ENCODE data around the gene SCFD2. TPM values are rescaled to one million over a fixed set of nuclear protein-coding genes. Genes with fewer than 3 reads are reported as not detected.

The SCFD2 gene
- total and polyA plus RNA-seq, 10 of the 15 experiments (the other 5 are each of a cell fraction or from before 2014, with no cell fraction given), result 4.8 to 37.6 (median 24.9) TPM

GRCh38 chr4:52904421-52904820 lies 461.4 kb downstream of the SCFD2 start (continued):
- TF ChIP-seq MLLT1 (IDR thresholded peaks at IDR 0.05), result no peak
- no peak for TF ChIP-seq WRNIP1 (IDR thresholded peaks at IDR 0.05; ENCODE audit: borderline replicate concordance, low read depth, low read length)
- no peak for TF ChIP-seq MYB (IDR thresholded peaks at IDR 0.05; ENCODE audit: borderline replicate concordance, low read depth, low read length)
- TF ChIP-seq JUND (IDR thresholded peaks at IDR 0.05; ENCODE audit: low read depth, low read length), result no peak
- TF ChIP-seq SKIL (IDR thresholded peaks at IDR 0.05; ENCODE audit: low read depth, poor library complexity, severe bottlenecking), result no peak
- no peak for TF ChIP-seq RUNX3 (IDR thresholded peaks at IDR 0.05; ENCODE audit: low read length)
- no peak for TF ChIP-seq ZNF384 (IDR thresholded peaks at IDR 0.05; ENCODE audit: borderline replicate concordance, low read depth, low read length)

- 100% methylated on average over 4 of the region's 4 CpGs for WGBS (ENCODE audit: insufficient coverage, insufficient replicate concordance, low lambda C conversion rate, missing lambda C conversion rate)
- CTCF ChIA-PET, result no interaction called here
- H3K27me3 ChIP-seq (replicated peaks in 1 of 2; ENCODE audit: control insufficient read depth in 2 of 2, insufficient read depth in 2 of 2, low read length in 1 of 2), result no peaks in the 10 kb centered on the region
- BruUV-seq (replicated peaks), result no TSS peak
- no peak for DNase-seq (ENCODE audit: low read depth, low spot score)
- POLR2A ChIA-PET, result no interaction called here
- no peak overlapping the region for H3K4me3 ChIP-seq
- no peak for ATAC-seq
- no peak overlapping the region for H3K4me2 ChIP-seq (ENCODE audit: control insufficient read depth, insufficient read depth)
- no peaks in the 10 kb centered on the region for H4K20me1 ChIP-seq (ENCODE audit: control insufficient read depth, insufficient read depth)
- no peak overlapping the region for H3K9ac ChIP-seq (ENCODE audit: control insufficient read depth, insufficient read depth, low read length)
- H3K9me3 ChIP-seq (replicated peaks; ENCODE audit: control insufficient read depth, insufficient read depth, low read length), result no peaks in the 10 kb centered on the region
- SMC1A ChIA-PET (ENCODE audit: uncharacterized antibody, unreplicated experiment), result no interaction called here
- no peak overlapping the region for H2AFZ ChIP-seq (ENCODE audit: control insufficient read depth, low read depth, low read length)
- H3K36me3 ChIP-seq (ENCODE audit: control insufficient read depth in 2 of 2, insufficient read depth in 2 of 2, low read length in 1 of 2), result no peaks in the 10 kb centered on the region; a peak in 2 of 4 replicates
- no peaks in the 10 kb centered on the region for H3K4me1 ChIP-seq (ENCODE audit: control insufficient read depth, insufficient read depth, low read length)
- intact Hi-C loops (cut with micrococcal nuclease; ENCODE audit: unreplicated experiment) (no loop called here), in situ Hi-C loops (cut with MboI) (no loop called here)
- no peak for FAIRE-seq
- H3K79me2 ChIP-seq (ENCODE audit: control insufficient read depth, insufficient read depth, low read length), result no peaks in the 10 kb centered on the region
- no peak overlapping the region for H3K27ac ChIP-seq (ENCODE audit: control insufficient read depth, insufficient read depth)
- RAD21 ChIA-PET (ENCODE audit: unreplicated experiment), result no interaction called here
- TF ChIP-seq IRF5 (IDR thresholded peaks at IDR 0.05; ENCODE audit: borderline replicate concordance) (no peak), HSF1 (IDR thresholded peaks at IDR 0.05; ENCODE audit: low read depth, low read length) (no peak), NFIC (IDR thresholded peaks at IDR 0.05; ENCODE audit: low read depth, low read length) (no peak), ESRRA (IDR thresholded peaks at IDR 0.05; ENCODE audit: low read length) (no peak), IKZF2 (IDR thresholded peaks at IDR 0.05) (no peak)
- TF ChIP-seq, protein P1, sequence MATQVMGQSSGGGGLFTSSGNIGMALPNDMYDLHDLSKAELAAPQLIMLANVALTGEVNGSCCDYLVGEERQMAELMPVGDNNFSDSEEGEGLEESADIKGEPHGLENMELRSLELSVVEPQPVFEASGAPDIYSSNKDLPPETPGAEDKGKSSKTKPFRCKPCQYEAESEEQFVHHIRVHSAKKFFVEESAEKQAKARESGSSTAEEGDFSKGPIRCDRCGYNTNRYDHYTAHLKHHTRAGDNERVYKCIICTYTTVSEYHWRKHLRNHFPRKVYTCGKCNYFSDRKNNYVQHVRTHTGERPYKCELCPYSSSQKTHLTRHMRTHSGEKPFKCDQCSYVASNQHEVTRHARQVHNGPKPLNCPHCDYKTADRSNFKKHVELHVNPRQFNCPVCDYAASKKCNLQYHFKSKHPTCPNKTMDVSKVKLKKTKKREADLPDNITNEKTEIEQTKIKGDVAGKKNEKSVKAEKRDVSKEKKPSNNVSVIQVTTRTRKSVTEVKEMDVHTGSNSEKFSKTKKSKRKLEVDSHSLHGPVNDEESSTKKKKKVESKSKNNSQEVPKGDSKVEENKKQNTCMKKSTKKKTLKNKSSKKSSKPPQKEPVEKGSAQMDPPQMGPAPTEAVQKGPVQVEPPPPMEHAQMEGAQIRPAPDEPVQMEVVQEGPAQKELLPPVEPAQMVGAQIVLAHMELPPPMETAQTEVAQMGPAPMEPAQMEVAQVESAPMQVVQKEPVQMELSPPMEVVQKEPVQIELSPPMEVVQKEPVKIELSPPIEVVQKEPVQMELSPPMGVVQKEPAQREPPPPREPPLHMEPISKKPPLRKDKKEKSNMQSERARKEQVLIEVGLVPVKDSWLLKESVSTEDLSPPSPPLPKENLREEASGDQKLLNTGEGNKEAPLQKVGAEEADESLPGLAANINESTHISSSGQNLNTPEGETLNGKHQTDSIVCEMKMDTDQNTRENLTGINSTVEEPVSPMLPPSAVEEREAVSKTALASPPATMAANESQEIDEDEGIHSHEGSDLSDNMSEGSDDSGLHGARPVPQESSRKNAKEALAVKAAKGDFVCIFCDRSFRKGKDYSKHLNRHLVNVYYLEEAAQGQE (IDR thresholded peaks at IDR 0.05; ENCODE audit: low read depth, low read length), result no peak
Observed at GRCh38 chr4:52903273-52903672, 462.6 kb downstream of the SCFD2 start.
